DMS53 treated with DMSO at 0.1 percent for 48 hours (cell line): ENCODE data around the gene CTSA.
"Not testable (repeated sequence)": the region's sequence is repeated elsewhere in the genome, so short reads cannot be mapped to it uniquely, and the experiment has no call there.

Experiments
- DNase-seq: peaks from one replicate; lab custom pipeline; 2025; ENCODE audit not compliant: unreplicated experiment; lab: John Stamatoyannopoulos, UW

CTSA gene

GRCh38 chr20:45892828-45893500, 1.8 kb downstream of the CTSA start:
- no peak for DNase-seq

DNA sequence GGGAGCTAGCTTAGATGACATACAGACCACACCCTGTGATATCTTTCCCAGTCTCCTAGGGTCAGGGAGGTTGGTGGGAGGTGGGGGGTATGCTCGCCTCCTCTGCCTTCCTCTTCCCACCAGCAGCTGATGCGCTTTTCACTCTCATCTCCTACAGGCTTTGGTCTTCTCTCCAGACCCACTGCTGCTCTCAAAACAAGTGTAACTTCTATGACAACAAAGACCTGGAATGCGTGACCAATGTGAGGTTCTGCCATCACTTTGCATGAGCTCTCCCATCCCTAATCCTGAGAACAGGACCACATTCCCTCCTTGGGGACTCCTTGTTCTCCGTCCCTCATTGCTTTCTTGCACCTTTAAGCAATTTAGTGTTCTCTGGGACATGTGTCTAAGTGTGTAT, 2.7 kb downstream of the CTSA start:
- DNase-seq, result no peak

DNA sequence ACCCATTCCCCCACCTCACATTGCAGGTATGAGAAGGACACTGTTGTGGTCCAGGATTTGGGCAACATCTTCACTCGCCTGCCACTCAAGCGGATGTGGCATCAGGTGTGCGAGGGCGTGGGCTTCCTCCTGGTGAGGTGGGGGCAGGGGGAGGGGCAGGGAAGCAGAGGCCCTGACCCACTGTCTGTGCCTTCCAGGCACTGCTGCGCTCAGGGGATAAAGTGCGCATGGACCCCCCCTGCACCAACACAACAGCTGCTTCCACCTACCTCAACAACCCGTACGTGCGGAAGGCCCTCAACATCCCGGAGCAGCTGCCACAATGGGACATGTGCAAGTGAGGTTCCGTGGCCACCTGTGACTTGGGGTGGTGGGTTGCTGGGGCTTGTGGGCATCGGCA, 3.7 kb downstream of the CTSA start:
- DNase-seq, result no peak

DNA sequence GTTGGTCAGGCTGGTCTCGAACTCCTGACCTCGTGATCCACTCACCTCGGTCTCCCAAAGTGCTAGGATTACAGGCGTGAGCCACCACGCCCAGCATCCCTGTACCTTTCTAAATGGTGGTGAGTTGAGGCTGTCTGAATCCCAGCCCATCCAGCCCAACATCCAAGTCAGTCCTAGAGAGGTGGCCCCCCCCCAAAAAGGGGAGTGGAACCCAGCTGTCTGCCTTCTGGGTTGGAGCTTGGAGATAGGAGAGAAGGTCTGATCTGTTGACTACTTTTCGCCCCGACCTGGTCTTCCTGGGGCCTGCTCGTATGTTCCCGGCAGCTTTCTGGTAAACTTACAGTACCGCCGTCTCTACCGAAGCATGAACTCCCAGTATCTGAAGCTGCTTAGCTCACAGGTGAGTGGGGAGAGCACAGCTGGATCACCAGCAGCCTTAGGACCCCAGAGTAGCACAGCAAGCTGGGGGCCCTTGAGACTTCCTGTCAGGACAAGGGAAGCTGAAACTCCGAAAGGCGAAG, 5.6 kb downstream of the CTSA start:
- no peak for DNase-seq

DNA sequence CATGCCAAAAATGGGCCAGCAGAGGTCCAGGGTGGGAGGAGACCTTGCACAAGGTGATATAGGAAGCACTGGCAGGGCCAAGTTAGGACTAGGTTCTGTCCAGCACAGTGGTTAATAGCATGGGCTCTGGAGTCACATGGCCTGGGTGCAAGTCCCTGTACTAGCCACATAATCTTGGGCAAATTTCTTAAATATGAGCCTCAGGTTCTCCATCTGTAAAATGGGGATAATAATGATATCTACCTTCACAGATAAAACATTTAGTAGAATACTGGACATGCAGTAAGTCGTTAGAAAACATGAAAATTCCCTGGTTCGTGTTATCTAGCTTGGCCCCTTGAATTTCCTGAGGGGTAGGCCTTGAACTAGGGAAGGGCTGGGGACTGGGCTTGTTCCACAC, 6.2 kb downstream of the CTSA start:
- no peak for DNase-seq

- no peak for DNase-seq
Observed at GRCh38 chr20:45897692-45898091, 6.6 kb downstream of the CTSA start.

- no peak for DNase-seq
Observed at GRCh38 chr20:45898285-45898684, 7.2 kb downstream of the CTSA start.

DNA sequence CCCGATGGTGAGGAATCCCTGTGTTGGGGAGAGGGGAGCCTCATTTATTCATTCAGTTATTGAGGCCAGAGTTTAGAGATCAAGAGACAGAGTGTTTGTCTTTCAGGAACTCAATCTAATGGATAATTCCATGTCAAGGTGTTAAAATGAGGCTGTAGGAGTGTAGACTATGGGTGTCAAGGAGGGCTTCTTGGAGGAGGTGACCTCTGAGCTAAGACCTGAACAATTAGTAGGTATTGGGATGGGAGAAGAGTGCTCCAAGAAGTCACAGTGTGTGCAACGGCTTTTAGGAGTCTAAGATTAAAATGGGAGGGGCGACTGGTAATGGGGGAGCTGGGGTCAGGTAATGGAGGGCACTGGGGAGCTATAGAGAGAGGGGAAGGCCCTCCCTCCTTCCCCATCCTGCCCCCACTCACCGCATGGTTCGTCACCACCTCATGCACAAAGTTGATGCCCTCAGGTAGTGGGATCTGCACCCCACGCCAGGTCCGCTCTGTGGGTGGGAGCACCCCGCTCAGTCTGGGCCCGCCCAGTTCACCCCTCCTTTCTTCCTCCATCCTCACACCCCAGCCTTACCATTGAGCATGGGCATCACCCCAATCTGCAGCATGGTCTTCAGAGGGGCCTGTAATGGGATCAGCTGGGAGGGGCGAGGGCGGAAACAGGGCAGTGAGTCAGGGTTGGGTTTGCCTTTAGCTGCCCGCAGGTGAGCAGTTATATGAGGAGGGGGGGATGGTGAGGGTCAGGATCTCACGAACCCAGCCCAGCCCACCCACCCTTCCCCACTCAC, 8.1 kb downstream of the CTSA start:
- DNase-seq, result no peak

DNA sequence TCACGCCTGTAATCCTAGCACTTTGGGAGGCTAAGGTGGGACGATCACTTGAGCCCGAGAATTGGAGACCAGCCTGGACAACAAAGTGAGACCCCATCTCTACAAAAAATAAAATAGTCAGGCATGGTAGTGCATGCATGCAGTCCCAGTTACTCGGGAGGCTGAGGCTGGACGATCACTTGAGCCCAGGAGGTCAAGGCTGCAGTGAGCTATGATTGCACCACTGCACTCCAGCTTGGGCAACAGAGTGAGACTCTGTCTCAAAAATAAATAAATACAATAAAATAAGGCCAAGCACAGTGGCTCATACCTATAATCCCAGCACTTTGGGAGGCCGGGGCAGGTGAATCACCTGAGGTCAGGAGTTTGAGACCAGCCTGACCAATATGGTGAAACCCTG, 10.2 kb downstream of the CTSA start:
- not testable (repeated sequence) for DNase-seq

DNA sequence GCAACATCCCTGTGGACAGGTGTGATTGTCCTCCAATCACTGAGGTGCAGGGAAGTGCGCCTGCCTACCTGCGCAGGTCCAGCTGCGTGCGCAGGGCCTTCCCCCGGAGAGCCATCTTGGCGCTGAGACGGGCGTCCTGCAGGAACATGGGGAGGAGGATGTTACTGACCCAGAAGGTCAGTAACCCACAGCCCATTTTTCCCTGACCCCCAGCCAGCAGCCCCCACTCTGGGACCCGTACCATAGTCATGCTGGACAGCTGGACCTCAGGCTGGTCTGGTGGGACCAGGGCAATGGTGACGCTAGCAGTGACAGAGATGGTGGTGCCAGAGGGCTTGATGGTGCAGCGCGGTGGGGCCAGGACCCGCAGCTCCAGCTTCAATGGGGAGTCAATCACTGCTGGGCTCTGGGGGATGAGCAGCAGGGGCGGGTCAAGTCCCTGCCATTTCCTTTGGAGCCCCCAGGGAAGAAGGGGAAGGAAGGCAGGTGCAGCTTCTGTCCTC, 11.1 kb downstream of the CTSA start:
- DNase-seq, result no peak

- no peak for DNase-seq
Observed at GRCh38 chr20:45904583-45905504, 13.7 kb downstream of the CTSA start.

- no peak for DNase-seq
Observed at GRCh38 chr20:45905505-45906079, 14.5 kb downstream of the CTSA start.

DNA sequence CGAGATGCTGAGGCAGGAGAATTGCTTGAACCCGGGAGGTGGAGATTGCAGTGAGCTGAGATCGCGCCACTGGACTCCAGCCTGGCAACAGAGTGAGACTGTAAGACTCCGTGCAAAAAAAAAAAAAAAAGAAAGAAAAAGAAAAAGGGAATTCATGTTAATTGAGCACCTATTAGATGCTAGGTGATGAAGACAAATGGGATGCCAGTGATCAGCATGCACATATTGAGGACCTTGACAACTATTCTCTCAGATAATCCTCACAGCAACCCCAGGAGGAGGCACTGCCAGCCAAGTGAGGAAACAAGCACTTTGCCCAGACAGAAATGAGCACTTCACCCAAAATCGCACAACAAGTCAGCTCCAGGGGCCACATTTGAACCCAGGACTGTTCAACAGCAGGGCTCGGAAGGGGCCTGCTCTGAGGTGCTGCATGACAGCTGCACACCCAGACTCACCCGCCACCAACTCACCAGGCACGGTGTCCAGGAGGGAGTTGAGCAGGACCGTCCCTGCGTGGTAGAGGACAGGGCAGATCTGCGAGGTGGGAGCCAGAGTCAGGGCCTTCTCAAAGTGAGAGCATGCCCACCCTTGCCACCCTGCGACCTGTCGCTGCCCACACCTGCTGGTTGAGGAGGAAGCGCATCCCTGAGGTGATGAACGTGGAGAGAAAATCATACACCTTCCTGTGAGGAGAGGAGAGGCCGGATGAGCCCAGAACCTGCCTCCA, 16.2 kb downstream of the CTSA start:
- DNase-seq, result no peak

DNA sequence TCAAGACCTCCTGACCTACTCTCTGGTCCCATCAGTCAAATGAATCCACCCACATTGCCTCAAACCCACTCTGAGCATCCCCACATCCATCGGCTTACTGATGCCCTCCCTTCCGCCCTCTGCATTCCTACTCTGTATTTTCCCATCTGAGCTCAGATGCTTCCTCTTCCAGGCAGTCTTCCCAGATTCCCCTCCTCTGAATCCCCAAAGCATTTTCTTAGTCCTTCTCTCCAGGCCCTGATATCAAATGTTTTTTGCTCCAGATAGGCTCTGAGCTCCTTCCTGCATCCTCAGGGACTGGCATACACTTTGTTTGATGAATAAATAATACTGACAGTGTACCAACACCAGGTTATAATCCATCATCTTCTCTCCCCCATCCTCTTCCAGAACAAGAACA, 16.9 kb downstream of the CTSA start:
- DNase-seq, result no peak

DNA sequence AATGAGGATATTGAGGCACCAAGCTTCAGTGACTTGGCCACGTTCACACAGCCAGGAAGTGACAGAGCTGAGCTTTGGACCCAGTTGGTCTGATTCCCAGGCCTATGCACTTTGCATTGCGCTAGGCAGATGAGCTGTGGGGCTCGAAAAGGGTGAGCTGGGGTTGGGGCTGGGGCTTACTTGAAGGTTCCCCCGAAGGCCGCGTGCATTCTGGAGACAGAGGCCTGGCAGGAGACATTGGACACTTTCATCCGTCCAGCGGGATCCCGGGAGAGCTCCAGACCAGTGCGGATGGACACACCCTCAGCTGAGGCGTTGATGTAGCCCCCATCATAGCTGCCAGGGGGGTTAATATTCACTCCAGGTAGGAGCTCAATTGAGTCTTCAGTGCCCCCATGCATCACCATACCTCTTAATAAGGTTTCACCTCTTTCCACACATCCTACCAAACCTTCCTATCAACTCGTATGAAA, 18.2 kb downstream of the CTSA start:
- DNase-seq, result no peak

- no peak for DNase-seq
Observed at GRCh38 chr20:45909817-45910669, 18.9 kb downstream of the CTSA start.

- DNase-seq, result peak; percentile 83
Observed at GRCh38 chr20:45910670-45911485, 19.7 kb downstream of the CTSA start.
